Muscle layer of duodenum (tissue), 2 donors: ENCODE measurements around the gene CDK14.

Source experiments
- H3K27ac ChIP-seq: one replicate; pipeline ENCODE4 v1.7.0; 2013; ENCODE audit warnings: mild to moderate bottlenecking, low read length
- H3K27me3 ChIP-seq: one replicate; pipeline ENCODE4 v1.7.0; 2013; ENCODE audit warnings: low read depth, mild to moderate bottlenecking, control low read depth, low read length
- H3K36me3 ChIP-seq, 2 donors: one replicate each; pipeline ENCODE4 v1.7.0; 2013; ENCODE audit warnings: low read length in 2 of 2, control low read depth in 1 of 2, mild to moderate bottlenecking in 1 of 2; ENCODE audit not compliant: insufficient read depth in 2 of 2, control insufficient read depth in 1 of 2
- H3K4me1 ChIP-seq, 2 donors: one replicate each; pipeline ENCODE4 v1.7.0; 2013; ENCODE audit warnings: low read length in 2 of 2, mild to moderate bottlenecking in 2 of 2, control low read depth in 1 of 2, moderate library complexity in 1 of 2; ENCODE audit not compliant: insufficient read depth in 2 of 2, control insufficient read depth in 1 of 2
- H3K4me3 ChIP-seq, 2 donors: one replicate each; pipeline ENCODE4 v1.7.0; 2013; ENCODE audit warnings: low read length in 2 of 2, low read depth in 1 of 2, mild to moderate bottlenecking in 1 of 2
- H3K9me3 ChIP-seq, 2 donors: one replicate each; pipeline ENCODE4 v1.7.0; 2013; ENCODE audit warnings: low read length in 2 of 2, control low read depth in 1 of 2, mild to moderate bottlenecking in 1 of 2; ENCODE audit not compliant: control insufficient read depth in 1 of 2
- donor health status: healthy.

CDK14 gene

GRCh38 chr7:91068136-91068795 lies 472.1 kb downstream of the CDK14 start:
- Histone ChIP-seq H3K4me3 (no peak overlapping the region), H3K9me3 (no peaks in the 10 kb centered on the region), H3K36me3 (no peaks in the 10 kb centered on the region), H3K4me1 (peaks cover 0 to 10% of the 10 kb centered on the region in 2 donors), H3K27ac (no peak overlapping the region), H3K27me3 (no peaks in the 10 kb centered on the region)

GRCh38 chr7:91069146-91069545 lies 473.0 kb downstream of the CDK14 start:
- H3K27ac ChIP-seq: no peak overlapping the region
- H3K27me3 ChIP-seq: no peaks in the 10 kb centered on the region
- no peak overlapping the region for H3K4me3 ChIP-seq
- H3K36me3 ChIP-seq: no peaks in the 10 kb centered on the region
- H3K4me1 ChIP-seq: peaks cover 0 to 10% of the 10 kb centered on the region in 2 donors
- no peaks in the 10 kb centered on the region for H3K9me3 ChIP-seq

DNA sequence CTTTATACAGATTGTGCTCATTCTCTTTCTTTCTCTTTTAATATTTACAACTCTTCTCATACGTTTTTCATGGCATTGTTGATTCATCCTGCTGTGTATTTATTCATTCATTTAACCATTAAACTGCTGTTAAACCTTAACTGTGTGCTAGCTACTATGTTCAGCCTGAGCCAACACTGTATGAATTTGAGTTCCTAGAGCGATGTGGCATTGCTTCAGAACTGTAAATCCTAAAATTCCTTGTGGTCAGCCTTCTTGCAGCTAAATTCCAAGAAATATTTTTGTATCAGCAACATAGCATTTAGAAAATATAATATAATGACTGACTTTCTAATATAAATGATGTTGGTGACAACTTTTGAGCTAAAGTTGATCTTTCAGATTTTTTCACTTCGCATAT lies 483.4 kb downstream of the CDK14 start:
- H3K36me3 ChIP-seq: no peaks in the 10 kb centered on the region
- no peaks in the 10 kb centered on the region for H3K27me3 ChIP-seq
- H3K9me3 ChIP-seq: no peaks in the 10 kb centered on the region
- peaks cover 0 to 18% of the 10 kb centered on the region in 2 donors for H3K4me1 ChIP-seq
- H3K27ac ChIP-seq: no peak overlapping the region
- H3K4me3 ChIP-seq: no peak overlapping the region

- no peak overlapping the region for H3K4me3 ChIP-seq
- H3K4me1 ChIP-seq: peaks cover 0 to 19% of the 10 kb centered on the region in 2 donors
- H3K27ac ChIP-seq: no peak overlapping the region
- no peaks in the 10 kb centered on the region for H3K9me3 ChIP-seq
- H3K36me3 ChIP-seq: no peaks in the 10 kb centered on the region
- H3K27me3 ChIP-seq: no peaks in the 10 kb centered on the region
Measured at GRCh38 chr7:91080351-91080750, 484.2 kb downstream of the CDK14 start.

DNA sequence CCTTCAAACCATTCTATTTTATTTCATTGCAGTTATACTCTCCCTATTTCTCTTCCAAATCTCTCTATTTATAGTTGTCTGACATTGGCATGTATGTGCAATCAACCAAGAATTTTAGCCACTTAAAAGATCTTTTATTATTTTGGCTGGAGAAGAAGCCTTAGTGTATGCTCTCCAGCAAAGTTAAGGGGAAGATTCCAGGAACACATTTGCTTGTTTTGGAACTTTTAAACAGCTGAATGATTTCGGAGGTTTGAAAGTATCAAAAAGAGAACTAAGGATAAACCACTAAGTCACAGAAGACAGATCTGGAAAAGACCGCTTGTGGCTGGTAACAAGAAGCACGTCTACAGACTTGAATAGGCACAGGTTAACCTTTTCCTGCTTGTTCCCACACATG lies 485.9 kb downstream of the CDK14 start:
- Histone ChIP-seq H3K9me3 (no peaks in the 10 kb centered on the region), H3K4me3 (no peak overlapping the region), H3K27me3 (no peaks in the 10 kb centered on the region), H3K36me3 (no peaks in the 10 kb centered on the region), H3K4me1 (peaks cover 0 to 19% of the 10 kb centered on the region in 2 donors), H3K27ac (no peak overlapping the region)

GRCh38 chr7:91082852-91083495 lies 486.9 kb downstream of the CDK14 start:
- no peak overlapping the region for H3K4me3 ChIP-seq
- H3K9me3 ChIP-seq: no peaks in the 10 kb centered on the region
- H3K27ac ChIP-seq: no peak overlapping the region
- no peaks in the 10 kb centered on the region for H3K27me3 ChIP-seq
- H3K4me1 ChIP-seq: peaks cover 0 to 19% of the 10 kb centered on the region in 2 donors
- no peaks in the 10 kb centered on the region for H3K36me3 ChIP-seq

DNA sequence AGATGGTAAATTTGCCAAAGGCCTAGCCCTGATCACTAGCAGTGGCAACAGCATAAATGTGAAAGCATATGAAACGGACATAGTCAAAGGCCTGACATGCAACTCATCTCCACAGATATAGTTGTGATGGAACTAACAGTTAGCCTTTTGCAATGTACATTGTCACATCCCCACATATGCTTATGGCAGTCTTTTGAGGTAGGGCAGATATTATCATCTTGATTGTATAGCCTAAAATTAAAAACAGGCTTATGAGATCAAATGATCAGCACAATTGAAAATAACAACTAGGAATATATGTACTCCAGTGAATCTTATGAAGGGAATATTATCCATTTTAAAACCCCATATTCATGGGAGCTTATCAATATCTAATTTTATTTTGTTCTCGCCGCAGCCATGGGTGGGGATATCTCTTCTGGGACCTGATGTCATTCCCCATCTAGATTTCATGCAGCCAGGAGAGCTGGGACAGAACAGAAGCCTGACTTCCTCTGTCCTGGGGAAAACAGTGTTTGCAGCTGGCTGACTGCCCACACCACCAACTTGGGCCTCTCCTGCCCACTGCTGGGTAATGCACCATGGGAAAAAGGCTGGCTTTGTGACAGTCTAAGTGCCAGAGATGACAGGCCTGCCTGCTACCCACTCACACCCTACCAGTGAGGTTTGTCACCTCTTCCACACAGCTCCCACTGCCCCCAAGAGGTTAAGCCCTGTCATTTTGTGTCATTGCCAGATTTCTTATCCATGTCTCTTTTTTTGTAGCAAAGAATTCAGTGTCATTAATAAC lies 487.9 kb downstream of the CDK14 start:
- H3K36me3 ChIP-seq: no peaks in the 10 kb centered on the region
- H3K4me1 ChIP-seq: peaks cover 0 to 19% of the 10 kb centered on the region in 2 donors
- no peaks in the 10 kb centered on the region for H3K9me3 ChIP-seq
- H3K27me3 ChIP-seq: no peaks in the 10 kb centered on the region
- H3K27ac ChIP-seq: no peak overlapping the region
- H3K4me3 ChIP-seq: no peak overlapping the region

DNA sequence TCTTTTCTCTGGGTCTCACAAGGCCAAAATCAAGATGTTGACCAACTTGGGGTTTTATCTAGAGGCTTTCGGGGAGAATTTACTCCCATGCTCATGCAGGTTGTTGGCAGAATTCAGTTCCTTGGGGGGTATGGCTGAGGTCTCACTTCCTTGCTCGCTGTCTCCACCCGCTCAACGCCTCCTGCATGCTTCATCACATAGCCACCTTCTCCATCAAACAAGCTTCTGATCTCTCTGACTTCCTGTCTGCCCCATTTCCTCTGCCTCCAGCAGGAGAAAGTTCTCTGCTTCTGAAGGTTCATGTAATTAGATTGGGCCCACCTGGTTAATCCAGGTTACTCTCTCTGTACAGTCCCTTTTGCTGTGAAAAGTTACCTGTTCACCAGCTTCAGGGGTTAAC lies 489.1 kb downstream of the CDK14 start:
- no peaks in the 10 kb centered on the region for H3K9me3 ChIP-seq
- no peak overlapping the region for H3K27ac ChIP-seq
- H3K27me3 ChIP-seq: no peaks in the 10 kb centered on the region
- H3K4me1 ChIP-seq: peaks cover 0 to 19% of the 10 kb centered on the region in 2 donors
- H3K4me3 ChIP-seq: no peak overlapping the region
- no peaks in the 10 kb centered on the region for H3K36me3 ChIP-seq

DNA sequence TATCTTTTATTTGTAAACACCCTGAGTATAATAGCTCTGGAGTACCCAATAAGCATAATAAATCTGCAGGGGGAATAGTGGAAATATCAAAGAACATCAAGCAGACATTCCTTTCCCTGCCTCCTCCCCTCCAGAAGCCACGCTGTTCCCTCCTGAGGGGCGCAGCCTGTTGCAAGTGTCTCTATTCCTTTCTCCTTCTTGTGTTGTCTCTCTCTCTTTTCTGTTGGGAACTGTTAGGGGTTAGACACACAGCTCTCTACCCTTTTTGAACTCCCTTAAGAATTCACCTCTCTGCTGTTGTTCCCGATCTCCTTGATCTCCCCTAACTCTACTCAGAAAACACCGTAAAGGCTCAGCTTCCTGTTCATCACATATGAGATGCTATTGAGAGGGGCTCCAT lies 490.1 kb downstream of the CDK14 start:
- H3K9me3 ChIP-seq: no peaks in the 10 kb centered on the region

DNA sequence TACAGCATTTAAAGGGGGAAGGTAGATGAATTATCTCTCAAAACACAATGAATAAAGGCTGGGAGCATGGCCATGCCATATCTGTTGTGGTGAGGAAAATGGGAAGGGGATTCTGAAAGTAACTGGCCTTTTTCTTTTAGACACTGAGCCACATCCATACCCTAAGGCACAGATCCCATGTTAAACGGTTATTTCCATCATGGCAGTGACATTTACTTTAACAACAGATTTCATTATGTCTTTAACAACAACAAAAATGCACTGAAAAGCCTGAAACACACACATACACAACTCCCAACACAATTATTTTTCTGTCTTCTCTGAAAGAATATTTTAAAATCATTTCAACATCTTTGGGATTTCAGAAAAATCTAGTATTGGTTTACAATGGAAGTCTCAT lies 492.0 kb downstream of the CDK14 start:
- Histone ChIP-seq H3K4me3 (no peak overlapping the region), H3K27me3 (no peaks in the 10 kb centered on the region), H3K9me3 (no peaks in the 10 kb centered on the region), H3K36me3 (no peaks in the 10 kb centered on the region), H3K4me1 (peaks cover 0 to 4% of the 10 kb centered on the region in 2 donors), H3K27ac (no peak overlapping the region)

More for the DNA sequence above, 490.1 kb downstream of the CDK14 start:
- Histone ChIP-seq H3K4me1 (peaks cover 0 to 19% of the 10 kb centered on the region in 2 donors), H3K27ac (no peak overlapping the region), H3K36me3 (no peaks in the 10 kb centered on the region), H3K4me3 (no peak overlapping the region), H3K27me3 (no peaks in the 10 kb centered on the region)

GRCh38 chr7:91088691-91089090 lies 492.6 kb downstream of the CDK14 start:
- Histone ChIP-seq H3K27ac (no peak overlapping the region), H3K36me3 (no peaks in the 10 kb centered on the region), H3K4me1 (peaks cover 0 to 4% of the 10 kb centered on the region in 2 donors), H3K27me3 (no peaks in the 10 kb centered on the region), H3K4me3 (no peak overlapping the region), H3K9me3 (no peaks in the 10 kb centered on the region)
